Mesenchymal stem cell (in vitro differentiated cells and primary cell): ENCODE measurements around the gene TRAF4. TPM values are rescaled to one million over a fixed set of nuclear protein-coding genes. Genes with fewer than 3 reads are reported as not detected.
"Not testable (repeated sequence)": the region's sequence is repeated elsewhere in the genome, so short reads cannot be mapped to it uniquely, and the experiment has no call there.

Experiments used
- DNase-seq: peaks from one replicate; pipeline ENCODE4 v3.0.0-alpha.2; 2013
- H2AFZ ChIP-seq: one replicate; pipeline ENCODE4 v1.6.1; 2013; ENCODE audit warnings: low read depth, mild to moderate bottlenecking, control low read depth, inconsistent platforms, low read length, moderate library complexity
- H2AK5ac ChIP-seq: 2 replicates; pipeline ENCODE4 v1.6.1; 2013; ENCODE audit warnings: low read length, moderate library complexity, mild to moderate bottlenecking, inconsistent platforms; ENCODE audit not compliant: severe bottlenecking
- H2BK120ac ChIP-seq: one replicate; pipeline ENCODE4 v1.6.1; 2013; ENCODE audit warnings: low read depth, mild to moderate bottlenecking, inconsistent platforms, low read length, moderate library complexity
- H2BK12ac ChIP-seq, 2 experiments: one replicate each; pipeline ENCODE4 v1.6.1; 2013; ENCODE audit warnings: inconsistent platforms in 2 of 2, low read length in 2 of 2, mild to moderate bottlenecking in 2 of 2, moderate library complexity in 2 of 2, control low read depth in 1 of 2
- H2BK15ac ChIP-seq: one replicate; pipeline ENCODE4 v1.6.1; 2013; ENCODE audit warnings: mild to moderate bottlenecking, low read depth, inconsistent platforms; ENCODE audit not compliant: poor library complexity, severe bottlenecking
- H2BK5ac ChIP-seq: 2 replicates; pipeline ENCODE4 v1.6.1; 2013; ENCODE audit warnings: low read depth, mild to moderate bottlenecking, low read length, control low read depth, inconsistent platforms; ENCODE audit not compliant: poor library complexity, severe bottlenecking
- H3K14ac ChIP-seq, 2 experiments: one replicate each; pipeline ENCODE4 v1.6.1; 2013; ENCODE audit warnings: inconsistent platforms in 2 of 2, low read length in 2 of 2, control low read depth in 1 of 2, mild to moderate bottlenecking in 1 of 2, moderate library complexity in 1 of 2
- H3K18ac ChIP-seq, 2 experiments: one replicate each; pipeline ENCODE4 v1.6.1; 2013; ENCODE audit warnings: inconsistent platforms in 2 of 2, low read length in 2 of 2, control low read depth in 1 of 2, low read depth in 1 of 2, mild to moderate bottlenecking in 1 of 2
- H3K23ac ChIP-seq, 2 experiments: one replicate each; pipeline ENCODE4 v1.6.1; 2013; ENCODE audit warnings: inconsistent platforms in 2 of 2, low read length in 2 of 2, mild to moderate bottlenecking in 2 of 2, moderate library complexity in 2 of 2, control low read depth in 1 of 2
- H3K27ac ChIP-seq: 2 replicates; pipeline ENCODE4 v1.5.1; 2013; ENCODE audit warnings: mild to moderate bottlenecking, moderate library complexity, low read length, control low read depth, inconsistent platforms; ENCODE audit not compliant: poor library complexity, severe bottlenecking
- H3K27me3 ChIP-seq, 2 experiments: 2 replicates each; pipeline versions ENCODE4 v1.6.1 to v1.7.0; 2013; ENCODE audit warnings: low read length in 2 of 2, mild to moderate bottlenecking in 2 of 2, moderate library complexity in 2 of 2, control low read depth in 1 of 2, inconsistent platforms in 1 of 2; ENCODE audit not compliant: control insufficient read depth in 1 of 2, insufficient read depth in 1 of 2
- H3K36me3 ChIP-seq, 2 experiments: 2 replicates each; pipeline versions ENCODE4 v1.6.1 to v1.7.0; 2013; ENCODE audit warnings: low read length in 2 of 2, control low read depth in 1 of 2, inconsistent platforms in 1 of 2, low read depth in 1 of 2, mild to moderate bottlenecking in 1 of 2; ENCODE audit not compliant: insufficient read depth in 2 of 2, control insufficient read depth in 1 of 2
- H3K4ac ChIP-seq, 2 experiments: one replicate each; pipeline ENCODE4 v1.6.1; 2013; ENCODE audit warnings: inconsistent platforms in 2 of 2, low read length in 2 of 2, mild to moderate bottlenecking in 2 of 2, moderate library complexity in 2 of 2, control low read depth in 1 of 2, low read depth in 1 of 2
- H3K4me1 ChIP-seq: 2 replicates; pipeline ENCODE4 v1.6.1; 2013; ENCODE audit warnings: low read depth, low read length, control low read depth; ENCODE audit not compliant: control insufficient read depth, insufficient read depth
- H3K4me2 ChIP-seq: 2 replicates; pipeline ENCODE4 v1.6.1; 2013; ENCODE audit warnings: low read length, mild to moderate bottlenecking, inconsistent platforms; ENCODE audit not compliant: poor library complexity, severe bottlenecking
- H3K4me3 ChIP-seq, 2 experiments: 2 replicates each; pipeline versions ENCODE4 v1.5.1 to v1.7.0; 2013; ENCODE audit warnings: low read length in 2 of 2, mild to moderate bottlenecking in 2 of 2, control low read depth in 1 of 2, low read depth in 1 of 2; ENCODE audit not compliant: insufficient read depth in 1 of 2
- H3K79me1 ChIP-seq: replicated peaks from 2 replicates; pipeline ENCODE4 v1.6.1; 2013; ENCODE audit warnings: mild to moderate bottlenecking, control low read depth, low read length, inconsistent platforms; ENCODE audit not compliant: poor library complexity, severe bottlenecking
- H3K9ac ChIP-seq: 2 replicates; pipeline ENCODE4 v1.7.0; 2013; ENCODE audit warnings: mild to moderate bottlenecking, low read length, moderate library complexity
- H3K9me3 ChIP-seq: 2 replicates; pipeline ENCODE4 v1.7.0; 2013; ENCODE audit warnings: mild to moderate bottlenecking, low read length; ENCODE audit not compliant: control insufficient read depth
- H4K8ac ChIP-seq: one replicate; pipeline ENCODE4 v1.6.1; 2013; ENCODE audit warnings: inconsistent platforms, mild to moderate bottlenecking, low read length, moderate library complexity
- H4K91ac ChIP-seq: one replicate; pipeline ENCODE4 v1.6.1; 2013; ENCODE audit warnings: mild to moderate bottlenecking, low read length, inconsistent platforms
- WGBS: methylation state at CpG from one replicate; pipeline ENCODE4 v1.1.7; 2013; ENCODE audit warnings: mixed read lengths; 5-methylcytosine and 5-hydroxymethylcytosine counted together
- small RNA-seq: library from polyadenylated mRNA; stranded (forward); fragments of <200 nt; extraction: miRNeasy Mini kit (QIAGEN cat#:217004); gene quantifications from one replicate; pipeline ENCODE3, GENCODE V24; 2013; ENCODE audit warnings: low read depth

The TRAF4 gene

GRCh38 chr17:28794846-28795441, 51.1 kb downstream of the TRAF4 start:
- H3K4me2 ChIP-seq, H3K4me3 ChIP-seq, H3K79me1 ChIP-seq, H3K27ac ChIP-seq, H3K27me3 ChIP-seq, H4K91ac ChIP-seq, H3K23ac ChIP-seq, H2BK12ac ChIP-seq, H2AK5ac ChIP-seq, H3K9me3 ChIP-seq, H2BK5ac ChIP-seq, H3K4ac ChIP-seq, H4K8ac ChIP-seq, H2BK120ac ChIP-seq, H2BK15ac ChIP-seq, H3K14ac ChIP-seq, DNase-seq, H3K4me1 ChIP-seq, H3K9ac ChIP-seq, H2AFZ ChIP-seq, H3K18ac ChIP-seq: not testable (repeated sequence)
- WGBS: 99% methylated on average over 14 of the region's 14 CpGs
- H3K36me3 ChIP-seq: peaks cover 14 to 17% of the 10 kb centered on the region in 2 experiments

- no peak overlapping the region for H2BK15ac ChIP-seq
- H3K4me2 ChIP-seq: no peak overlapping the region
- no peaks in the 10 kb centered on the region for H3K27me3 ChIP-seq
- WGBS: 94% methylated on average over 2 of the region's 2 CpGs
- H2AK5ac ChIP-seq: no peak overlapping the region
- H4K8ac ChIP-seq: no peak overlapping the region
- H2BK12ac ChIP-seq: no peak overlapping the region
- H3K4ac ChIP-seq: no peak overlapping the region
- no peaks in the 10 kb centered on the region for H3K4me1 ChIP-seq
- no peak overlapping the region for H2BK120ac ChIP-seq
- H3K9ac ChIP-seq: no peak overlapping the region
- no peak overlapping the region for H3K14ac ChIP-seq
- no peak for DNase-seq
- peaks cover 2% of the 10 kb centered on the region for H3K79me1 ChIP-seq
- H3K9me3 ChIP-seq: no peaks in the 10 kb centered on the region
- peaks cover 10 to 20% of the 10 kb centered on the region in 2 experiments for H3K36me3 ChIP-seq
- no peak overlapping the region for H2BK5ac ChIP-seq
- H3K4me3 ChIP-seq: no peak overlapping the region
- H2AFZ ChIP-seq: no peak overlapping the region
- no peak overlapping the region for H3K27ac ChIP-seq
- no peak overlapping the region for H3K18ac ChIP-seq
- H4K91ac ChIP-seq: no peak overlapping the region
- no peak overlapping the region for H3K23ac ChIP-seq
Measured at GRCh38 chr17:28796062-28796461, 52.3 kb downstream of the TRAF4 start.

Small RNA genes within 50 kb of the gene (small RNA-seq; reads per million reads assigned to genes)
- gene SNORD42A (not detected), gene SNORD42B (not detected), gene SNORD4A (not detected), gene SNORD4B (not detected)
